HepG2 (cell line): ENCODE data around the gene HNRNPUL2.

Experiments
- EZH2 ChIP-seq: conservative IDR thresholded peaks from 2 replicates; pipeline ENCODE4 v1.6.1; 2012; ENCODE audit warnings: mild to moderate bottlenecking, low read depth, low read length, moderate library complexity
- NRL ChIP-seq: sonication (generic); formaldehyde crosslinking; IDR thresholded peaks from 2 replicates; pipeline ENCODE4 v1.5.0; 2020; ENCODE audit warnings: missing genetic modification reagents, mild to moderate bottlenecking, moderate library complexity, borderline replicate concordance
- POLR2AphosphoS5 ChIP-seq: IDR thresholded peaks from 2 replicates; pipeline ENCODE4 v1.6.1; 2012; ENCODE audit warnings: low read depth, low read length
- USF2 ChIP-seq, 2 experiments: sonication (generic) in 1 of 2; formaldehyde crosslinking in 1 of 2; IDR thresholded peaks; 2 replicates each; pipeline versions ENCODE4 v1.5.1 to v1.6.1; 2011 to 2020; ENCODE audit warnings: borderline replicate concordance in 1 of 2, low read depth in 1 of 2, low read length in 1 of 2, mild to moderate bottlenecking in 1 of 2, missing genetic modification reagents in 1 of 2, moderate library complexity in 1 of 2
- ZNF136 ChIP-seq: sonication (generic); formaldehyde crosslinking; IDR thresholded peaks from 2 replicates; pipeline ENCODE4 v1.8.1; 2022; ENCODE audit warnings: low read depth, mild to moderate bottlenecking, moderate library complexity, missing genetic modification reagents

GRCh38 chr11:62774407-62774806 is 47.1 kb upstream of the HNRNPUL2 start:
- TF ChIP-seq USF2 (IDR thresholded peaks at IDR 0.05; ENCODE audit: low read depth, low read length) (no peak), USF2 (CRISPR knock-in tag; IDR thresholded peaks at IDR 0.05; ENCODE audit: borderline replicate concordance) (no peak), NRL (no peak), POLR2AphosphoS5 (no peak), EZH2 (no peak), ZNF136 (no peak)
